Hindlimb muscle (tissue), 1 donor: Measurements from ENCODE around the gene SEZ6L. TPM values are rescaled to one million over a fixed set of nuclear protein-coding genes. Genes with fewer than 3 reads are reported as not detected.

ENCODE experiments used
- DNase-seq: peaks from one replicate; pipeline ENCODE4 v3.0.0-alpha.2; 2013
- polyA plus RNA-seq: library from polyadenylated mRNA; unstranded; fragments of 120-200 nt; gene quantifications from one replicate; pipeline ENCODE4 v1.2.1, GENCODE V29; 2013; ENCODE audit not compliant: insufficient read length

SEZ6L gene
- polyA plus RNA-seq, 1 donor = 0.31 TPM

DNA sequence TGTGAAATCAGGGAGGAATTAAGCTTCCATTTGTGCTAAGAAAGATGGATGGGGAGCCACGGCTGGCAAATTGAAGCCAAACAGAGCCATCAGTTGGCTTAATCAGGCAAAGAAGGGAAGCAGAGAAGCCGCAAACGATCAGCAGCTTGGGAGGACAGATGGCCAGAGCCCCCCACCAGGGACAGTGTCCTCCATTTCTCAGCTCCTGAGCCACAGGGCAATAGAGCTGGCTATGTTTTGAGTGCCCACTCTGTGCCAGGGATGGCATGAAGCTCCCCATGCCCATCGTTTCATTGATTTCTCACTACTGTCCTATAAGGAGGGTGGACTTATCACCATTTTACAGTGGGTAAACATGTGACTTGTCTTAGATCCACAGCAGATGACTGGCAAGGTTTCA lies 133.5 kb downstream of the SEZ6L start:
- DNase-seq = no peak

- no peak for DNase-seq
Observed at GRCh38 chr22:26303475-26303874, 134.2 kb downstream of the SEZ6L start.

GRCh38 chr22:26304730-26305129 lies 135.5 kb downstream of the SEZ6L start:
- no peak for DNase-seq

DNA sequence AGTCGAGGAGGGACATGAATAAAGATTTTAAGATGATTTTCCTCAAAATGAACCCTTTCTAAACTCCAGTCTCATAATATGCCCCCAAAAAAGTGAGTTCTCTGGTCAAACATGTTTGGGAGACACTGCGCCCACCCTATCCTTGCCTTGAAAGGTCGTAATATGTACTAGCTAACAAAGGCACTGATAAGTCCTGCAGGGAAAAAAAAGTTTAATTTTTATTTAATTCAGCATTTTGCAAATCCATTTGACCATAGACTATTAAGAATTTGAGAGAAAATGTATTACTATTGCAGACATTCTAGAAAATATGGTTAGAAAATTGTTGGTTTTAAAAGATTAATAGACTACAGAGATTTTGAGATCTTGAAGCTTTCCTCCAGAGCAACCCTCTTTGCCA lies 139.2 kb downstream of the SEZ6L start:
- DNase-seq = no peak

DNA sequence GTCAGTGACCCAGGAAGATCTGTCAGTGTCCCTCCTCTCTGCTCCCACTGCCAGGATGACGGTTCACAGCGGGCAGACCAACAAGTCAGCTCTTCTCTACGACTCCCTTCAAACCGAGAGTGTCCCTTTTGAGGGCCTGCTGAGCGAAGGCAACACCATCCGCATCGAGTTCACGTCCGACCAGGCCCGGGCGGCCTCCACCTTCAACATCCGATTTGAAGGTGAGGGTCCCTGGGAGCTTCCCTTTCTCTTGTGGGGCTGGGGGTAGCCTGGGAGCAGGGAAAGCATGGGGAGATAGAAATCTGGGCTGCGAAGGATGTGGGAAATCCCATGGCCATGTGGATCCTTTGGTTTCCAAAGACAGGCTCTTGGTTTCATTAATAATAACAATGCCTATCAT lies 141.4 kb downstream of the SEZ6L start:
- no peak for DNase-seq

- no peak for DNase-seq
Observed at GRCh38 chr22:26313291-26313690, 144.0 kb downstream of the SEZ6L start.

GRCh38 chr22:26314171-26314570 lies 144.9 kb downstream of the SEZ6L start:
- DNase-seq = no peak

DNA sequence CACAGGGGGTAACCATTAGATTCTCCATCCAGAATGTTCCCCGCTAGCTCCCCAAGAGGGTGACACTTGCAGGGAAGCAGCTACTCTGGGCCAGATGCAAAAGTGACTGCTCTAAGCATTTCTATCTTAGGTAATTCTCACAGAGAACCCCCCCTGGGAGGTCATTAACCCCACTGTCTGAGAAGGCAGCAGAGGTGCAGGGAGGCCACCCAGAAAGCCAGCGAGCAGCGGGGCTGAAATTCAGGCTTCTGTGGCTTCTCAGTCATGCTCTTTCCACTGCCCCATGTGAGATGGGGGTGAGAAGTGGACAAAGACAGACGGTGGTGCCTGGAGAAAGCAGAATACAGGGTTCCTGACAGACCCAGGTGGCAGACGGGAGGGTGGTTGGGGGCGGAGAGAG lies 145.4 kb downstream of the SEZ6L start:
- no peak for DNase-seq

DNA sequence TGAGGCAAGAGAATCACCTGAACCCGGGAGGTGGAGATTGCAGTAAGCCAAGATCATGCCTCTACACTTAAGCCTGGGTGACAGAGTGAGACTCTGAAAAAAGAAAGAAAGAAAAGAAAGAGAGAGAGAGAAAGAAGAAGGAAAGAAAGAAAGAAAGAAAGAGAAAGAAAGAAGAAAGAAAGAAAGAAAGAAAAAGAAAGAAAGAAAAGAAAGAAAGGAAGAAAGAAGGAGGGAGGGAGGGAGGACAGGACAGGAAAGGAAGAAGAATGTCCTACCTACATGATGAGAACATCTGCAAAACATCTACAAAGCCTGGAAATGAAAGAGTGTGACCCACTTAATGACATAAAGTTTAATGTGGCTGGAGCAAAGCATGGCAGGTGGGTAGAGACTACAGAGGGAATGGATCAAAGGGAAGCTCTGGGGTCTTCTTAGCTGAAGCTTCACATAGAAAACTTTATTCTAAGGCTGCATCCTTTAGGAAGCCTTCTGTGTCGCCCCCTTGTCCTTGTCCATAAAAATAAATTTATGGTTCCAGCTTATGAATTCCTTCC lies 147.5 kb downstream of the SEZ6L start:
- DNase-seq = no peak

DNA sequence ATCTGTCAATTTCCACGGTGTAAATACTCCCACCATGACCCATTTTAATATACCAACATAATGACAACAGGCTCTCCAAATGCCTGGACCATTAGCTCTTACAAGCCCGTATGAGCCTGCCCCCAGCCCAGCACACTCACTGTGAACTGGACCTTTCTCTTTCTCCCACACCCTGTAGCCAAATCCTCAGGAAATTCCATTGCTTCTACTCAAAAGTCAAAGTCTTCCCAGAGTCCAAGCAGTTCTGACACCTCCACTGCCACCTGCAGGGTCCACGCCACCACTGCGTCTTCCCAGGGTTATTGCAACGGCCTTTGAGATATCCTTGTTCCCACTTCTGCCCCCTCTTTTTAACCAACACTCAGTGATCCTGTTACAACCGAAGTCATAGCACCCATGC lies 149.7 kb downstream of the SEZ6L start:
- no peak for DNase-seq

- DNase-seq = no peak
Observed at GRCh38 chr22:26320447-26320846, 151.2 kb downstream of the SEZ6L start.

GRCh38 chr22:26321469-26321913 lies 152.2 kb downstream of the SEZ6L start:
- no peak for DNase-seq

- DNase-seq = no peak
Observed at GRCh38 chr22:26322179-26322905, 153.1 kb downstream of the SEZ6L start.

DNA sequence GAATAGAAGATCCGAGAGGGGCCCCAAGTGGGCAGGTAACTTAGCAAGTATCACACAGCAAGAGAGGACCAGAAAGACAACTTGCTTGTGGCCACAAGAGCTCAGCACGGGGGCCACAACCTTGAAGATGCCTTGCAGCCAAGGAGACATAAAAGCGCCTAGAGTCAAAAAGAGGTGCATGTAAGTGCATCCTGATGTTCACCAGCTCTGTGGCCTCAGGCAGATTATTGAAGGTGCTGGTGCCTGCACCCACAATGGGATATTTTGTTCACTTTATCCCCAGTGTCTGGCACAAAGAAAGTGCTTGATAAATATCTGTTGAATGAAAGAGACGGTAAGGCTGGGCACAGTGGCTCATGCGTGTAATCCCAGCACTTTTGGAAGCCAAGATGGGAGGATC lies 153.8 kb downstream of the SEZ6L start:
- DNase-seq = no peak

GRCh38 chr22:26324150-26324549 lies 154.9 kb downstream of the SEZ6L start:
- DNase-seq = no peak

DNA sequence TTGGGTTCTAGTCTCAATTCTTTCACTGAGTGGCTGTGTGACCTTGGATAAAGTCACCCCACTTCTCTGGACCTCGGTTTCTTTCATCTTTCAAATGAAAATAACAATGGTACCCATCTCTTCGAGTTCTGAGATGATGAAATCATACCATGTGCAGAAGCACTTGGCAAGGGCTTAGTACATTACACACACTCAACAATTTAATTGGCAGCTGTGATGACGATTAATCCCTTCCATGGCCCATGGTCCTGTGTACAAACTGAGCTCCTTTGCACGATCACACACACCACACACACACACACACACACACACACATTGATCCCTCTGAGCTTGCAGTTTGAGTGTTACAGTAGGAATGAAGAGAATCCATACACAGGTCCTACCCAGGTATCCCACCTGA lies 156.4 kb downstream of the SEZ6L start:
- DNase-seq = no peak

- DNase-seq = no peak
Observed at GRCh38 chr22:26326803-26327202, 157.5 kb downstream of the SEZ6L start.

DNA sequence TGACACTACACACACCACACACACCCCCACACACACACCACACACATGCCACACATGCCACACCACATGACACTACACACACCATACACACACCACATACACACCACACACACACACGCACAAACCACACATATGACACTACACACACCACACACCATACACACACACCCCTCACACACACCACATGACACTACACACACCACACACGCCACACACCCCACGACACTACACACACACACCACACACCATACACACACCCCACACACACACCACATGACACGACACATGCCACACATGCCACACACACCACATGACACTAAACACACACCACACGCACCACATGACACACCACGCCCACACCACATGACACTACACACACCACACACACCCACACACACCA lies 158.0 kb downstream of the SEZ6L start:
- no peak for DNase-seq

DNA sequence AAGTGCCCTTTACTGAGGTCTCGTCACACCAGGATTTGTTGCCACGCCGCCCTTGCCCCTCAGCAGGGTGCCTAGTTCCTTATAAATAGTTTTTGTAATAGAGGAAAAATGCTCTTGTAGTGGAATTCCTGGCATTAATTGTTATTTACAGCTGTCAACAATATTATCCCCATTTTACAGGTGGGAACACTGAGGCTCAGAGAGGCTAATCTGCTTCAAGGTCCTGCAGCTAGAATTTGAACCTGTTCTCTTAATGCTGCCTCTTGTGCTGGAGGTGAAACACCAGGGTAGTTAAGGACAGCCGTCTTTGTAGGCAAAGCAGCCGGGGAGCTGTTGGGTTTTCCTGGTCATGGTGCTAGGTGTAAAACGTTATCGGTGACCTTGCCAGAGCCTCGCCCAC lies 159.0 kb downstream of the SEZ6L start:
- no peak for DNase-seq

- DNase-seq = peak; percentile 4
Observed at GRCh38 chr22:26330971-26331625, 161.8 kb downstream of the SEZ6L start.

DNA sequence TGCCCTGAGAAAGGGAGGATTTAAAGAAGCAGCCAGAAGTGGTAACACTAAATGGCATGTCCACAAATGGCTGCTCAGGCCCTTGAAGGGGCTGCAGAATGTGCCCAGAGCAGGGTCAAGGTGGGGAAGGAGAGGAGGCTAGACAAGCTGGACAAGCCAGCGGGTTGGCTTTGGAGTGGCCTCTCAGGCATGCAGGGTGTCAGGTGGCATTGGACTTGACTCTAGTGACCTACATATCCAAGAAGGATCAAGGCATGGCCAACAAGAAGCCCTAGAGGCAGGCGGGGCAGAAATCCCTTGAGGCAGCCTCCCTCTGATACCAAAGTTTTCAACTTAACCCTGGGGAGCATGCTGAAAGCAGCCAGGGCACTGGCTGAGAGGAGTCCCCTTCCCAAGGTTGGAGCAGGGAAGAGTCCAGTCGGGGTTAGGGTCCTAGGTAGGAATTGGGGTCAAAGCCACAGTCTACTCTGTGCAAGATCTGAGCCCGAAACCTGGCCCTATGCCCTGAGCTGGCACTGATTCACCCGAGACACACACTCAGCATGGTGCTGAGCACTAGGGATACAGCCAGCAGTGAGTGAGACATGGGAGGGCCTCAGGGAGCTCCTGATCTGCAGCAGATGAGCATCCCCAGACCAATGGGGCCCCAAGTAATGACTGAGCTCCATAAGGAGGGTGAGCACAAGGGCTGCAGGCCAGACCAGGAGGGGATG lies 164.0 kb downstream of the SEZ6L start:
- DNase-seq = no peak

- DNase-seq = no peak
Observed at GRCh38 chr22:26334232-26334631, 165.0 kb downstream of the SEZ6L start.

GRCh38 chr22:26336773-26337172 lies 167.5 kb downstream of the SEZ6L start:
- no peak for DNase-seq
